Measurements from ENCODE around the gene SLC15A2. TPM values are rescaled to one million over a fixed set of nuclear protein-coding genes. Genes with fewer than 3 reads are reported as not detected.

SLC15A2 gene
- total and polyA plus RNA-seq, 10 of the 15 experiments (the other 5 are each of a cell fraction or from before 2014, with no cell fraction given) = 0.64 to 7.2 (median 2.4) TPM

DNA sequence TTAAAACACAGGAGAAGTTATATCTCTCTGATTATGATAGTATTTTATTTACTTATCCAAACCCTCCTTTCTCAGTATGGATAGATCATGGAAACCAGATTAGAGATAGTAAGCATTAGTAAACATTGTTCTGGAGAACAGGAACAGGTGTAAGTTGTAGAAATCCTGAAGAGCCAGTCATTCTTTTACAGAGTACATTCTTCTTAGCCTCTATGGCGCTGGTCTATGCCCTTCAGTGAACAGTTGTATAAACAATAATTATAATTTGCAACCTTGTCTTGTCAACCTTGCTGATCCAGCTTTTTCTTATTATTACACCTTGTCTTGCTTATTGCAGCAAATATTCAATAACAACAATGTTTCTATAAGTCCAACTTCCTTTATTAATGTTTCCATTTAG, 47.4 kb downstream of the SLC15A2 start:
- no TSS peak for BruUV-seq (replicated peaks)
- Histone ChIP-seq H3K79me2 (ENCODE audit: control insufficient read depth, insufficient read depth, low read length) (no peaks in the 10 kb centered on the region), H3K27me3 (replicated peaks in 1 of 2; ENCODE audit: control insufficient read depth in 2 of 2, insufficient read depth in 2 of 2, low read length in 1 of 2) (no peaks in the 10 kb centered on the region), H3K9ac (ENCODE audit: control insufficient read depth, insufficient read depth, low read length) (no peak overlapping the region), H3K36me3 (ENCODE audit: control insufficient read depth in 2 of 2, insufficient read depth in 2 of 2, low read length in 1 of 2) (peaks cover 3 to 8% of the 10 kb centered on the region in 2 experiments; a peak in 3 of 4 replicates), H3K4me2 (ENCODE audit: control insufficient read depth, insufficient read depth) (no peak overlapping the region), H3K4me3 (no peak overlapping the region), H3K9me3 (replicated peaks; ENCODE audit: control insufficient read depth, insufficient read depth, low read length) (no peaks in the 10 kb centered on the region), H3K4me1 (ENCODE audit: control insufficient read depth, insufficient read depth, low read length) (no peaks in the 10 kb centered on the region), H3K27ac (ENCODE audit: control insufficient read depth, insufficient read depth) (no peak overlapping the region), H2AFZ (ENCODE audit: control insufficient read depth, low read depth, low read length) (no peak overlapping the region), H4K20me1 (ENCODE audit: control insufficient read depth, insufficient read depth) (no peaks in the 10 kb centered on the region)
- intact Hi-C loops (cut with micrococcal nuclease; ENCODE audit: unreplicated experiment) (no loop called here), in situ Hi-C loops (cut with MboI) (no loop called here)
- POLR2A ChIA-PET = interaction anchor here (1.3 kb wide), 1 partner anchor 7 kb away, joined by 3 read pairs; no protein-coding TSS in a partner anchor
- DNase-seq (ENCODE audit: low read depth, low spot score) (no peak), ATAC-seq (no peak), FAIRE-seq (no peak)
- 100% methylated on average over 1 of the region's 1 CpG for WGBS (ENCODE audit: insufficient coverage, insufficient replicate concordance, low lambda C conversion rate, missing lambda C conversion rate)
- TF ChIP-seq, protein P1, sequence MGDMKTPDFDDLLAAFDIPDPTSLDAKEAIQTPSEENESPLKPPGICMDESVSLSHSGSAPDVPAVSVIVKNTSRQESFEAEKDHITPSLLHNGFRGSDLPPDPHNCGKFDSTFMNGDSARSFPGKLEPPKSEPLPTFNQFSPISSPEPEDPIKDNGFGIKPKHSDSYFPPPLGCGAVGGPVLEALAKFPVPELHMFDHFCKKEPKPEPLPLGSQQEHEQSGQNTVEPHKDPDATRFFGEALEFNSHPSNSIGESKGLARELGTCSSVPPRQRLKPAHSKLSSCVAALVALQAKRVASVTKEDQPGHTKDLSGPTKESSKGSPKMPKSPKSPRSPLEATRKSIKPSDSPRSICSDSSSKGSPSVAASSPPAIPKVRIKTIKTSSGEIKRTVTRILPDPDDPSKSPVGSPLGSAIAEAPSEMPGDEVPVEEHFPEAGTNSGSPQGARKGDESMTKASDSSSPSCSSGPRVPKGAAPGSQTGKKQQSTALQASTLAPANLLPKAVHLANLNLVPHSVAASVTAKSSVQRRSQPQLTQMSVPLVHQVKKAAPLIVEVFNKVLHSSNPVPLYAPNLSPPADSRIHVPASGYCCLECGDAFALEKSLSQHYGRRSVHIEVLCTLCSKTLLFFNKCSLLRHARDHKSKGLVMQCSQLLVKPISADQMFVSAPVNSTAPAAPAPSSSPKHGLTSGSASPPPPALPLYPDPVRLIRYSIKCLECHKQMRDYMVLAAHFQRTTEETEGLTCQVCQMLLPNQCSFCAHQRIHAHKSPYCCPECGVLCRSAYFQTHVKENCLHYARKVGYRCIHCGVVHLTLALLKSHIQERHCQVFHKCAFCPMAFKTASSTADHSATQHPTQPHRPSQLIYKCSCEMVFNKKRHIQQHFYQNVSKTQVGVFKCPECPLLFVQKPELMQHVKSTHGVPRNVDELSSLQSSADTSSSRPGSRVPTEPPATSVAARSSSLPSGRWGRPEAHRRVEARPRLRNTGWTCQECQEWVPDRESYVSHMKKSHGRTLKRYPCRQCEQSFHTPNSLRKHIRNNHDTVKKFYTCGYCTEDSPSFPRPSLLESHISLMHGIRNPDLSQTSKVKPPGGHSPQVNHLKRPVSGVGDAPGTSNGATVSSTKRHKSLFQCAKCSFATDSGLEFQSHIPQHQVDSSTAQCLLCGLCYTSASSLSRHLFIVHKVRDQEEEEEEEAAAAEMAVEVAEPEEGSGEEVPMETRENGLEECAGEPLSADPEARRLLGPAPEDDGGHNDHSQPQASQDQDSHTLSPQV (IDR thresholded peaks at IDR 0.05) = no peak
- TF ChIP-seq PAX8 (IDR thresholded peaks at IDR 0.05) (no peak), ZNF24 (IDR thresholded peaks at IDR 0.05) (no peak), MEF2B (IDR thresholded peaks at IDR 0.05; ENCODE audit: partially characterized antibody, poor library complexity, severe bottlenecking) (no peak), NRF1 (conservative IDR thresholded peaks at IDR 0.05; ENCODE audit: low read depth, low read length) (no peak), NR2C2 (IDR thresholded peaks at IDR 0.05; ENCODE audit: borderline replicate concordance, control insufficient read depth, insufficient read length, low read depth) (no peak), IRF4 (IDR thresholded peaks at IDR 0.05; ENCODE audit: low read depth, low read length) (no peak), MAX (IDR thresholded peaks at IDR 0.05; ENCODE audit: low read depth, low read length) (no peak), SMARCA5 (IDR thresholded peaks at IDR 0.05) (no peak), BMI1 (IDR thresholded peaks at IDR 0.05; ENCODE audit: borderline replicate concordance) (no peak), RBBP5 (conservative IDR thresholded peaks at IDR 0.05) (no peak)
- TF ChIP-seq, protein P2, sequence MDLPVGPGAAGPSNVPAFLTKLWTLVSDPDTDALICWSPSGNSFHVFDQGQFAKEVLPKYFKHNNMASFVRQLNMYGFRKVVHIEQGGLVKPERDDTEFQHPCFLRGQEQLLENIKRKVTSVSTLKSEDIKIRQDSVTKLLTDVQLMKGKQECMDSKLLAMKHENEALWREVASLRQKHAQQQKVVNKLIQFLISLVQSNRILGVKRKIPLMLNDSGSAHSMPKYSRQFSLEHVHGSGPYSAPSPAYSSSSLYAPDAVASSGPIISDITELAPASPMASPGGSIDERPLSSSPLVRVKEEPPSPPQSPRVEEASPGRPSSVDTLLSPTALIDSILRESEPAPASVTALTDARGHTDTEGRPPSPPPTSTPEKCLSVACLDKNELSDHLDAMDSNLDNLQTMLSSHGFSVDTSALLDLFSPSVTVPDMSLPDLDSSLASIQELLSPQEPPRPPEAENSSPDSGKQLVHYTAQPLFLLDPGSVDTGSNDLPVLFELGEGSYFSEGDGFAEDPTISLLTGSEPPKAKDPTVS (IDR thresholded peaks at IDR 0.05; ENCODE audit: low read depth, low read length) = no peak
- TF ChIP-seq, protein P3, sequence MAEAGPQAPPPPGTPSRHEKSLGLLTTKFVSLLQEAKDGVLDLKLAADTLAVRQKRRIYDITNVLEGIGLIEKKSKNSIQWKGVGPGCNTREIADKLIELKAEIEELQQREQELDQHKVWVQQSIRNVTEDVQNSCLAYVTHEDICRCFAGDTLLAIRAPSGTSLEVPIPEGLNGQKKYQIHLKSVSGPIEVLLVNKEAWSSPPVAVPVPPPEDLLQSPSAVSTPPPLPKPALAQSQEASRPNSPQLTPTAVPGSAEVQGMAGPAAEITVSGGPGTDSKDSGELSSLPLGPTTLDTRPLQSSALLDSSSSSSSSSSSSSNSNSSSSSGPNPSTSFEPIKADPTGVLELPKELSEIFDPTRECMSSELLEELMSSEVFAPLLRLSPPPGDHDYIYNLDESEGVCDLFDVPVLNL (IDR thresholded peaks at IDR 0.05; ENCODE audit: low read depth, low read length) = no peak
- SMC1A ChIA-PET (ENCODE audit: uncharacterized antibody, unreplicated experiment) = no interaction called here
- RAD21 ChIA-PET (ENCODE audit: unreplicated experiment) = no interaction called here
- CTCF ChIA-PET = interaction anchor here (0.8 kb wide), 1 partner anchor 11 kb away, joined by 3 read pairs; no protein-coding TSS in a partner anchor
